GM12878 (cell line): ENCODE measurements around the gene BFSP2. TPM values are rescaled to one million over a fixed set of nuclear protein-coding genes. Genes with fewer than 3 reads are reported as not detected.

Source experiments
- polyA plus RNA-seq, 11 experiments: library from polyadenylated mRNA; depleted of rRNA in 4 of 11; unstranded in 6 of 11; stranded (reverse) in 5 of 11; fragments of >200 nt; fragmentation: Nextera tagmentation in 4 of 11; fragmentation: Illumina TruSeq in 1 of 11; extraction: Ambion mirVana in 4 of 11; extraction: Trizol in 1 of 11; gene quantifications; 1 replicate in 1 of 11; 2 replicates in 10 of 11; pipeline versions ENCODE4 v1.2.1 to v1.2.3, GENCODE V29; 2011 to 2016; ENCODE audit warnings: inconsistent platforms in 2 of 11, missing spikeins in 2 of 11, low read depth in 1 of 11
- total RNA-seq, 4 experiments: library from RNA; depleted of rRNA in 3 of 4; stranded (reverse); fragments of >200 nt in 3 of 4; fragmentation: Illumina TruSeq in 1 of 4; extraction: Trizol in 1 of 4; gene quantifications; 2 replicates each; pipeline versions ENCODE4 v1.2.1 to v1.2.3, GENCODE V29; 2013 to 2021

Gene BFSP2
- total and polyA plus RNA-seq, 10 of the 15 experiments (the other 5 are each of a cell fraction or from before 2014, with no cell fraction given) = 1.5 to 20.4 (median 7.3) TPM

Other genes with a start within 250 kb of the BFSP2 start
- 131 and 146 TPM in 2 replicates for gene CDV3, start 173.6 kb downstream of the BFSP2 start, total RNA-seq (2014; rRNA removed)
- 206 and 210 TPM in 2 replicates for gene CDV3, start 173.6 kb downstream of the BFSP2 start, total RNA-seq (2014; rRNA removed; fragmentation: Illumina TruSeq; extraction: Trizol)
- 214 and 219 TPM in 2 replicates for gene CDV3, start 173.6 kb downstream of the BFSP2 start, total RNA-seq (2021)
- 133 and 170 TPM in 2 replicates for gene CDV3, start 173.6 kb downstream of the BFSP2 start, polyA plus RNA-seq (2011; rRNA removed)
- gene CDV3, start 173.6 kb downstream of the BFSP2 start, polyA plus RNA-seq (2014; fragmentation: Illumina TruSeq; extraction: Trizol) = 214 and 246 TPM in 2 replicates
- 100 to 1,000 TPM; 133 to 466 TPM for gene CDV3, start 173.6 kb downstream of the BFSP2 start, polyA plus RNA-seq (2014; fragmentation: Nextera tagmentation; extraction: Ambion mirVana)
- gene CDV3, start 173.6 kb downstream of the BFSP2 start, polyA plus RNA-seq (2014; rRNA removed) = 137 and 138 TPM in 2 replicates
- 10 to 100 TPM; 42.3 to 48.4 TPM for gene CDV3, start 173.6 kb downstream of the BFSP2 start, polyA plus RNA-seq (2016; fragmentation: Nextera tagmentation; extraction: Ambion mirVana)